H1 (cell line): ENCODE data around the gene S100A16. TPM values are rescaled to one million over a fixed set of nuclear protein-coding genes. Genes with fewer than 3 reads are reported as not detected.
"Not testable (repeated sequence)": the region's sequence is repeated elsewhere in the genome, so short reads cannot be mapped to it uniquely, and the experiment has no call there.

ENCODE experiments used
- CTCF ChIA-PET: fragments of 300-600 bp; sonication (Branson Sonifier 250); formaldehyde crosslinking; loops from one replicate; lab custom pipeline; 2021; ENCODE audit not compliant: partially characterized antibody; lab: Charles Lee
- POLR2A ChIA-PET: fragments of 300-600 bp; sonication (Branson Sonifier 250); formaldehyde crosslinking; loops from one replicate; lab custom pipeline; 2021; ENCODE audit warnings: inconsistent platforms; ENCODE audit not compliant: partially characterized antibody; lab: Charles Lee
- DNase-seq, 2 experiments: peaks; one replicate each; pipeline versions ENCODE4 v3.0.0 to v3.0.0-alpha.2; 2010 to 2022; ENCODE audit warnings: low spot score in 2 of 2, low read depth in 1 of 2, mixed read lengths in 1 of 2
- FAIRE-seq: peaks from 2 replicates; lab custom pipeline; 2011; peaks lifted over from hg19 to GRCh38; lab: Jason Lieb, UNC
- H2AFZ ChIP-seq: 2 replicates; pipeline ENCODE4 v1.8.1; 2012; ENCODE audit warnings: low read length, inconsistent platforms
- H2AK5ac ChIP-seq: 2 replicates; pipeline ENCODE4 v1.6.1; 2013; ENCODE audit warnings: low read depth, low read length
- H2BK120ac ChIP-seq: replicated peaks from 2 replicates; pipeline ENCODE3; 2013; ENCODE audit warnings: low read depth, low read length, inconsistent platforms
- H2BK12ac ChIP-seq: 2 replicates; pipeline ENCODE4 v1.6.1; 2013; ENCODE audit warnings: low read depth, low read length
- H2BK15ac ChIP-seq: 2 replicates; pipeline ENCODE4 v1.6.1; 2013; ENCODE audit warnings: low read length
- H2BK20ac ChIP-seq: 2 replicates; pipeline ENCODE4 v1.6.1; 2013; ENCODE audit warnings: low read length
- H2BK5ac ChIP-seq: 2 replicates; pipeline ENCODE4 v1.6.1; 2013; ENCODE audit warnings: low read depth, low read length
- H3K14ac ChIP-seq: 2 replicates; pipeline ENCODE4 v1.6.1; 2013; ENCODE audit warnings: inconsistent platforms; ENCODE audit not compliant: insufficient read length
- H3K18ac ChIP-seq: 2 replicates; pipeline ENCODE4 v1.6.1; 2013; ENCODE audit warnings: low read length; ENCODE audit errors: extremely low read depth
- H3K23ac ChIP-seq: 2 replicates; pipeline ENCODE4 v1.6.1; 2013; ENCODE audit warnings: inconsistent platforms; ENCODE audit not compliant: insufficient read length
- H3K23me2 ChIP-seq: 2 replicates; pipeline ENCODE4 v1.6.1; 2013; ENCODE audit warnings: low read depth, low read length
- H3K27ac ChIP-seq: 2 replicates; pipeline ENCODE4 v1.6.1; 2011; ENCODE audit warnings: low read depth, low read length, inconsistent platforms
- H3K27me3 ChIP-seq, 4 experiments: replicated peaks in 1 of 4; 1 replicate in 1 of 4; 2 replicates in 3 of 4; pipeline versions ENCODE4 v1.6.1 to v1.8.1; 2011 to 2013; ENCODE audit warnings: low read length in 3 of 4, mild to moderate bottlenecking in 3 of 4, inconsistent platforms in 2 of 4, mixed read lengths in 2 of 4, moderate library complexity in 1 of 4; ENCODE audit not compliant: control insufficient read depth in 3 of 4, insufficient read depth in 3 of 4; ENCODE audit errors: extremely low read depth in 1 of 4
- H3K36me3 ChIP-seq, 4 experiments: 2 replicates each; pipeline versions ENCODE4 v1.6.1 to v1.8.1; 2011 to 2013; ENCODE audit warnings: mild to moderate bottlenecking in 4 of 4, low read length in 3 of 4, moderate library complexity in 2 of 4, control low read depth in 1 of 4, inconsistent platforms in 1 of 4; ENCODE audit not compliant: insufficient read depth in 4 of 4, control insufficient read depth in 2 of 4
- H3K4ac ChIP-seq: replicated peaks from 2 replicates; pipeline ENCODE3; 2013; ENCODE audit warnings: low read length, low read depth, mixed read lengths, inconsistent platforms; ENCODE audit not compliant: insufficient read length
- H3K4me1 ChIP-seq, 4 experiments: replicated peaks in 1 of 4; 1 replicate in 1 of 4; 2 replicates in 3 of 4; pipeline versions ENCODE4 v1.6.1 to v1.8.1; 2011 to 2013; ENCODE audit warnings: low read length in 3 of 4, inconsistent platforms in 2 of 4, mixed read lengths in 1 of 4; ENCODE audit not compliant: insufficient read depth in 4 of 4, control insufficient read depth in 3 of 4
- H3K4me2 ChIP-seq, 2 experiments: 2 replicates each; pipeline versions ENCODE4 v1.6.1 to v1.8.1; 2011 to 2013; ENCODE audit warnings: low read depth in 2 of 2, low read length in 2 of 2, control low read depth in 1 of 2, inconsistent platforms in 1 of 2, mild to moderate bottlenecking in 1 of 2; ENCODE audit not compliant: insufficient read depth in 1 of 2
- H3K4me3 ChIP-seq, 4 experiments: fragments of 200-600, 300-600 bp in 1 of 4; sonication (generic), shearing (Covaris generic), sonication (Bioruptor Twin) in 1 of 4; 2 replicates each; pipeline versions ENCODE4 v1.5.1 to v1.8.1; 2011 to 2016; ENCODE audit warnings: low read length in 4 of 4, low read depth in 3 of 4, control low read depth in 2 of 4, inconsistent platforms in 2 of 4, mild to moderate bottlenecking in 2 of 4, mixed read lengths in 1 of 4, moderate library complexity in 1 of 4; ENCODE audit not compliant: insufficient read depth in 2 of 4; ENCODE audit errors: extremely low read depth in 1 of 4
- H3K56ac ChIP-seq: replicated peaks from 2 replicates; pipeline ENCODE3; 2013; ENCODE audit warnings: low read depth, mild to moderate bottlenecking, mixed read lengths, low read length, inconsistent platforms; ENCODE audit not compliant: insufficient read length
- H3K79me1 ChIP-seq: 2 replicates; pipeline ENCODE4 v1.6.1; 2013; ENCODE audit warnings: low read depth, low read length, control low read depth
- H3K79me2 ChIP-seq, 2 experiments: 2 replicates each; pipeline versions ENCODE4 v1.6.1 to v1.8.1; 2012 to 2013; ENCODE audit warnings: low read length in 2 of 2, mild to moderate bottlenecking in 2 of 2, inconsistent platforms in 1 of 2; ENCODE audit not compliant: insufficient read depth in 2 of 2, control insufficient read depth in 1 of 2
- H3K9ac ChIP-seq, 4 experiments: replicated peaks in 1 of 4; 1 replicate in 1 of 4; 2 replicates in 3 of 4; pipeline versions ENCODE4 v1.6.1 to v1.8.1; 2011 to 2013; ENCODE audit warnings: low read depth in 3 of 4, low read length in 3 of 4, control low read depth in 2 of 4, mild to moderate bottlenecking in 2 of 4, moderate library complexity in 2 of 4, inconsistent platforms in 1 of 4; ENCODE audit errors: extremely low read depth in 1 of 4
- H3K9me3 ChIP-seq, 2 experiments: 2 replicates each; pipeline versions ENCODE4 v1.6.1 to v1.8.1; 2012 to 2013; ENCODE audit warnings: mild to moderate bottlenecking in 2 of 2, moderate library complexity in 2 of 2, control low read depth in 1 of 2, inconsistent platforms in 1 of 2, low read depth in 1 of 2, low read length in 1 of 2, mixed read lengths in 1 of 2; ENCODE audit not compliant: insufficient read depth in 2 of 2
- H4K20me1 ChIP-seq, 2 experiments: replicated peaks in 1 of 2; 2 replicates each; pipeline versions ENCODE3 to v1.8.1; 2011 to 2013; ENCODE audit warnings: inconsistent platforms in 2 of 2, low read length in 2 of 2, mild to moderate bottlenecking in 1 of 2; ENCODE audit not compliant: insufficient read depth in 2 of 2, control insufficient read depth in 1 of 2
- H4K5ac ChIP-seq: 2 replicates; pipeline ENCODE4 v1.6.1; 2013; ENCODE audit warnings: low read length, low read depth, mixed read lengths, inconsistent platforms; ENCODE audit not compliant: insufficient read length
- H4K8ac ChIP-seq: 2 replicates; pipeline ENCODE4 v1.8.0; 2013; ENCODE audit warnings: mild to moderate bottlenecking, moderate library complexity, low read length, inconsistent platforms; ENCODE audit not compliant: insufficient read depth; ENCODE audit errors: extremely low read depth
- H4K91ac ChIP-seq: replicated peaks from 2 replicates; pipeline ENCODE3; 2013; ENCODE audit warnings: low read length, mixed read lengths, inconsistent platforms; ENCODE audit not compliant: insufficient read length
- EGR1 ChIP-seq: IDR thresholded peaks from 2 replicates; pipeline ENCODE4 v1.6.1; 2011; ENCODE audit warnings: low read depth, low read length, borderline replicate concordance
- WGBS, 2 experiments: shearing (Covaris generic) in 1 of 2; methylation state at CpG; one replicate each; pipeline versions ENCODE4 v1.1.6 to v1.1.7; 2013 to 2015; ENCODE audit warnings: low lambda C conversion rate in 2 of 2, mixed read lengths in 2 of 2, inconsistent platforms in 1 of 2, low coverage in 1 of 2, missing lambda C conversion rate in 1 of 2; ENCODE audit not compliant: insufficient replicate concordance in 2 of 2, insufficient coverage in 1 of 2, insufficient read length in 1 of 2; ENCODE audit errors: extremely low coverage in 1 of 2, missing lambda C conversion rate in 1 of 2; 5-methylcytosine and 5-hydroxymethylcytosine counted together
- polyA plus RNA-seq, 7 experiments: library from polyadenylated mRNA; depleted of rRNA in 3 of 7; stranded (reverse) in 5 of 7; unstranded in 2 of 7; fragments of >200 nt in 5 of 7; fragments of 200-250 nt in 2 of 7; gene quantifications; 1 replicate in 5 of 7; 2 replicates in 1 of 7; 4 replicates in 1 of 7; pipeline versions ENCODE4 v1.2.1 to v1.2.3, GENCODE V29; 2011 to 2013; ENCODE audit warnings: missing spikeins in 2 of 7, mixed read lengths in 2 of 7
- total RNA-seq: library from RNA; stranded (reverse); fragmentation: NEBNext Ultra II Directional; extraction: Animal tissue kit (Norgen Biotek cat#: 25700); gene quantifications from 2 replicates; pipeline ENCODE4 v1.2.1, GENCODE V29; 2021

S100A16 gene
- total and polyA plus RNA-seq, 2 of the 8 experiments (the other 6 are each of a cell fraction or from before 2014, with no cell fraction given), result 14.9 to 61.4 TPM

DNA sequence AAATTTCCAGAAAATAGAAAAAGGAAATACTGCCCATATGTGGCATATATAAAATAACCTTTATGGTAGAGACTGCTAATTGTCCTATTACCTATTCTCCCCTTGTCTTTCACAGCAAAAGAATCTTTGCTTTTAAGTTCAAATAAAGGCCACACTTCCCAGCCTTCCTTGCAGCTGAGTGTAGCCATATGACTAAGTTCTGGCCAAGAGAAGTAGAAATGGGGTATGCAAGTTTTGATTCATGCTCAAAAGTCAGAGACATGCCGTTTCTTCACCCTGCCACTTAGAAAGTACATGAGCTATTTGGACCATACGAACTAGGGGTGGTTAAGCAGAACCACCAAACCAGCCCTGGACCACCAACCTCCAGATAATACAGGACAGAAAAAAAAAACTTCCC is 29.0 kb downstream of the S100A16 start (continued):
- no peak for TF ChIP-seq EGR1
- TF ChIP-seq, all 59 proteins: peak for 0

DNA sequence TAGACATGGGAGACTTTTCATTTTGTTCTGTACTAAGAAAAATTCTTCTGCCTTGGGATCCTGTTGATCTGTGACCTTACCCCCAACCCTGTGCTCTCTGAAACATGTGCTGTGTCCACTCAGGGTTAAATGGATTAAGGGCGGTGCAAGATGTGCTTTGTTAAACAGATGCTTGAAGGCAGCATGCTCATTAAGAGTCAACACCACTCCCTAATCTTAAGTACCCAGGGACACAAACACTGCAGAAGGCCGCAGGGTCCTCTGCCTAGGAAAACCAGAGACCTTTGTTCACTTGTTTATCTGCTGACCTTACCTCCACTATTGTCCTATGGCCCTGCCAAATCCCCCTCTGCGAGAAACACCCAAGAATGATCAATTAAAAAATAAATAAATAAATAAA is 29.4 kb downstream of the S100A16 start:
- H3K79me1 ChIP-seq, H4K20me1 ChIP-seq, FAIRE-seq, H3K56ac ChIP-seq, H2AFZ ChIP-seq, CTCF ChIA-PET, H3K79me2 ChIP-seq, H3K23me2 ChIP-seq, H4K91ac ChIP-seq, H3K27me3 ChIP-seq, H3K4ac ChIP-seq, H3K4me3 ChIP-seq, H2BK120ac ChIP-seq, H2BK5ac ChIP-seq, H3K27ac ChIP-seq, H2BK20ac ChIP-seq, H2BK12ac ChIP-seq, H3K4me1 ChIP-seq, H3K14ac ChIP-seq, H3K36me3 ChIP-seq, H3K23ac ChIP-seq, H2BK15ac ChIP-seq, H2AK5ac ChIP-seq, H3K4me2 ChIP-seq, H3K18ac ChIP-seq, DNase-seq, H4K5ac ChIP-seq, H3K9me3 ChIP-seq, H4K8ac ChIP-seq, H3K9ac ChIP-seq: not testable (repeated sequence)
- POLR2A ChIA-PET, result interaction anchor here (1.8 kb wide), 1 partner anchor 48 kb away, joined by 3 read pairs; the partner anchor contains the start of gene S100A6
- 69% methylated on average over 2 of the region's 3 CpGs; no CpG with 5 or more reads in 1 of the 2 experiments for WGBS, 2 experiments
